ENCODE data around the gene ELMO2.

The ELMO2 gene

GRCh38 chr20:46330831-46331371 is 75.5 kb downstream of the ELMO2 start:
- no peak for DNase-seq

GRCh38 chr20:46330072-46330763 is 76.2 kb downstream of the ELMO2 start:
- no peak for DNase-seq

GRCh38 chr20:46328200-46328882 is 78.1 kb downstream of the ELMO2 start:
- no peak for DNase-seq

- no peak for DNase-seq
Observed at GRCh38 chr20:46327557-46327956, 78.9 kb downstream of the ELMO2 start.

GRCh38 chr20:46325789-46326188 is 80.6 kb downstream of the ELMO2 start:
- DNase-seq: no peak

GRCh38 chr20:46324960-46325703 is 81.3 kb downstream of the ELMO2 start:
- no peak for DNase-seq

GRCh38 chr20:46324379-46324778 is 82.0 kb downstream of the ELMO2 start:
- no peak for DNase-seq

GRCh38 chr20:46323557-46323956 is 82.9 kb downstream of the ELMO2 start:
- no peak for DNase-seq

GRCh38 chr20:46322641-46323040 is 83.8 kb downstream of the ELMO2 start:
- DNase-seq: no peak

GRCh38 chr20:46317685-46318177 is 88.7 kb downstream of the ELMO2 start:
- DNase-seq: no peak

- no peak for DNase-seq
Observed at GRCh38 chr20:46316984-46317684, 89.3 kb downstream of the ELMO2 start.
